GM19468 (cell line): ENCODE measurements around the gene CLCN1.
"Not testable (repeated sequence)": the region's sequence is repeated elsewhere in the genome, so short reads cannot be mapped to it uniquely, and the experiment has no call there.

ENCODE experiments used
- ATAC-seq: cut with Tn5 transposase; IDR thresholded peaks from one replicate; pipeline ENCODE4 v1.9.1; 2021; ENCODE audit warnings: mild to moderate bottlenecking, moderate library complexity, moderate number of reproducible peaks; ENCODE audit not compliant: unreplicated experiment; ENCODE audit errors: extremely low read depth

CLCN1 gene

DNA sequence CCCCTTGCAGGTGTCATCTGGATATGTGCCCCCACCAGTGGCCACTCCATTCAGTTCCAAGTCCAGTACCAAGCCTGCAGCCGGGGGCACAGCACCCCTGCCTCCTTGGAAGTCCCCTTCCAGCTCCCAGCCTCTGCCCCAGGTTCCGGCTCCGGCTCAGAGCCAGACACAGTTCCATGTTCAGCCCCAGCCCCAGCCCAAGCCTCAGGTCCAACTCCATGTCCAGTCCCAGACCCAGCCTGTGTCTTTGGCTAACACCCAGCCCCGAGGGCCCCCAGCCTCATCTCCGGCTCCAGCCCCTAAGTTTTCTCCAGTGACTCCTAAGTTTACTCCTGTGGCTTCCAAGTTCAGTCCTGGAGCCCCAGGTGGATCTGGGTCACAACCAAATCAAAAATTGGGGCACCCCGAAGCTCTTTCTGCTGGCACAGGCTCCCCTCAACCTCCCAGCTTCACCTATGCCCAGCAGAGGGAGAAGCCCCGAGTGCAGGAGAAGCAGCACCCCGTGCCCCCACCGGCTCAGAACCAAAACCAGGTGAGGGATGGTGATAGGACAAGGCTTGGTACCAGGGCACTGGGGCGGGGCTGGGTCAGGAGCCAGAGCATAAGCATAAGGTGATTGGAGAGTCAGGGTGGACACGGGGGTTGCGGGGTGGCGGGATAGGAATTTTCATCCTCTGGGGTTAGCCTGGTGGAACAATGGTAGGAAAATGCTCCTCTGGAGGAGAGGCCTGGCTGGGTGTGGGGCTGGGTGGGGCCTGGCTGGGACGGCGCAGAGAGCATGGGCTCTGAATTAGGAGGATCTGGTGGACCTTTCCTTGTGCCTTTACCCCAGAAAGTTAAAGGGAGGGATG is 67.1 kb downstream of the CLCN1 start:
- ATAC-seq = no peak

DNA sequence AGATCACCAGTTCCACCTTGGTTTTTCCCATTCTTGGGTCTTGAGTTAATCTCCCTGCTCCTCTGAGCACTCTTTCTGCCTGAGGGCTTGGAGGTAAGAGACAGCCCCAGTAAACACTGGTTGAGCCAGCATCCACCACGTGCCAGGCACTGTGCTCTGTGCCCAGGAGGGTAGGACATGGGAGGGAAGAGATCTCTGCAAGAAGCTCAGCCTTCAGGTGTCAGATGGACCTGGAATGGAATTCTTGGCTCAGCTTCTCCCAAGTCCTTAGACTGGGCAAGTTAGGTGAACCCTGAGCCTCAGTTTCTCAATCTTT is 67.7 kb downstream of the CLCN1 start:
- no peak for ATAC-seq

DNA sequence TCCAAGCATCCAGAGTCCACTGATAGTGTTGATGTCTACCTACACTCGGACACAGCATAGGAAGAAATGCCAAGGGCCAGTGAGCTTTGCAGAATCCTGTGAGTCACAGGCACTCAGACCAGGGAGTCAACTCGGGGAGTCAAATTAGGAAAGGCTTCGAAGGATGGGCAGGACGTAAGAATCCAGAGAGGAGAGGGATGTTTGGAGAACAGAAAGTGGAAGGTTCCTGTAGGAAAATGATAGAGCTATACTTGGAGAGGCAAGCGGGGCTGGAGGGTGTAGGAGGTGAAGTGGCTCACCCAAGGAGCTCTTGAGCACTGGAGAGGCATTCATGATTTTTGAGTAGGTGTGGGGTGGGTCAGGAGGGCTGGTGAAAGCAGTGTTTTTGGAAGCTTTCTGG is 68.2 kb downstream of the CLCN1 start:
- no peak for ATAC-seq

DNA sequence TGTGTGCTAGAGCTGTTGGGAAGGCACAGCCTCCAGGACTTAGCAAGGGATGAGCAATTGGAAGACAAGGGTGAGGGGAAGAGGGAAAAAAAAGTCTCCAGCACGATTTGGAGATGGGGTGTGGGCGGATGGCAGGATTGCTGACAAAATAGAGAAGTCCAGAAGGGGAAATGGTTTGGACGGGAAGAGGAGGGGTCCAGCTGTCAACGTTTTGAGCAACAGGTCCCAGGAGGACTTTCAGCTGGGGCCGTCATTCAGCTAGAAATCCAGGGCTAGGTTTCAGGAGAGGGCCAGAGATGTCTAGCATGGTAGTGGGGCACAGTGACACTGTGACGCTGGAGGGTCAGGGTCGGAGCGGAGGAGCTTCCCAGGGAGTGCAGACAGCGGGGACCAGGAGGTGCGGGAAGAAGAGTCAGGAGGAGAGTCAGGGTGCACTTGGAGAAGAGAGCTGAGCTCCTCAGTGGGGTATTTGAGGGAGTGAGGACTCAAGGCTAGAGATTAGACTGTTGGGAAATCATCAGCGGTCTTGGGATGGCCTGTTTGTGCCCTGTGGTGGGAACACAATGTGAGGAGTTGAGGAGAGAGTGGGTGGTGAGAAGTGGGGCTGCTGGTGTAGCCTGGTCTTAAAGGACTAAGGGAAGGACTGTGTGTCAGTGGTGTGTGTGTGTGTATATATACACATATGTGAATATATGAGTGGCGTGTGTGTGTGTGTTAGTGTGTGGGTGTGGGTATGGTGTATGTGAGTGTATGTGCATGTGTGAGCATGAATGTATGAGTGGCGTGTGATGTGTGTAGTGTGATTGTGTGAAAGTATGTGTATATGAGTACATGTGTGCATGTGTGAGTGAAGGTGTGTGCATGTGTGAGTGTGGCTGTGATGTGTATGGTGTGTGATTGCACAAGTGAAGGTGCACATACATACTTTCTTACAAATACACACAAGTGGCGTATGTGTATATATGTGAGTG is 69.0 kb downstream of the CLCN1 start:
- ATAC-seq = no peak

DNA sequence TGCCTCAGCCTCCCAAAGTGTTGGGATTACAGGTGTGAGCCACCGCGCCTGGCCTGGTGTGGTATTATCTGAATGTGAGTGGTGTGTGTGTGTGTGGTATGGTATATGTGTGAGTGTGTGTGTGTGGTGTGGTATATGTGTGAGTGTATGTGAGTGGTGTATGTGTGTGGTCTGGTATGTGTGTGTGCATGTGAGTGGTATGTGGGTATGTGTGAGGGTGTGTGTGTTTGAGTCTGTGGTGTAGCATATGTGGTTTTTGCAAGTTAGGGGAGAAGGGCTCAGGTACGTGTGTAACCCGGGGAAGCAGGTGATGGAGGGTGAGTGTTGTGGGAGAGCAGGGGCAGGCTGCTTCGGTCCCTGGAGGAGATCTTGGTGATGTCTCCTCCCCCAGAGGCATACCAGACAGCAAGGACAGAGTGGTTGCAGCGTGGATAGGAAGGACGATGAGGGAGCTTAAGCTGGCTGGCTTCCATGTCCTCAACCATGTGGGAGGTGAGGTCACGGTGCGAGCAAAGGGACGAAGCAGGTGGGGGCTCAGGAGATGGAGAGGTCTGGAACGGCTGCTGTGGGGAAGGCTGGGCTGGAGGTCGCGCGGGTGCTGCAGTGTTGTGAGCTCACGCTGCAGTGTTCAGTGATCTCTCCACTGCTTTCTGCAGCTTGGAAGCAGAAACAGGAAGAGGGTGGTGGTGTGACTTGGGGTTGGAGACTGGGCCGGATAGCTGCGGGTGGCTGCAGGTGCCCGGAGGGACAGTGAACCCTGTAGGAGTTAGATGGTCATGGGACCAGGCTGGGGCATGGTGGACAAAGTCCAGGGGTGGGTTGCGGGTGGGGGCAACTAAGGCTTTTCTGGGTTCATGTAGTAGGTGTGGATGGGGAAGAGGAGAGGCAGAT is 70.2 kb downstream of the CLCN1 start:
- peak; percentile 28 for ATAC-seq

DNA sequence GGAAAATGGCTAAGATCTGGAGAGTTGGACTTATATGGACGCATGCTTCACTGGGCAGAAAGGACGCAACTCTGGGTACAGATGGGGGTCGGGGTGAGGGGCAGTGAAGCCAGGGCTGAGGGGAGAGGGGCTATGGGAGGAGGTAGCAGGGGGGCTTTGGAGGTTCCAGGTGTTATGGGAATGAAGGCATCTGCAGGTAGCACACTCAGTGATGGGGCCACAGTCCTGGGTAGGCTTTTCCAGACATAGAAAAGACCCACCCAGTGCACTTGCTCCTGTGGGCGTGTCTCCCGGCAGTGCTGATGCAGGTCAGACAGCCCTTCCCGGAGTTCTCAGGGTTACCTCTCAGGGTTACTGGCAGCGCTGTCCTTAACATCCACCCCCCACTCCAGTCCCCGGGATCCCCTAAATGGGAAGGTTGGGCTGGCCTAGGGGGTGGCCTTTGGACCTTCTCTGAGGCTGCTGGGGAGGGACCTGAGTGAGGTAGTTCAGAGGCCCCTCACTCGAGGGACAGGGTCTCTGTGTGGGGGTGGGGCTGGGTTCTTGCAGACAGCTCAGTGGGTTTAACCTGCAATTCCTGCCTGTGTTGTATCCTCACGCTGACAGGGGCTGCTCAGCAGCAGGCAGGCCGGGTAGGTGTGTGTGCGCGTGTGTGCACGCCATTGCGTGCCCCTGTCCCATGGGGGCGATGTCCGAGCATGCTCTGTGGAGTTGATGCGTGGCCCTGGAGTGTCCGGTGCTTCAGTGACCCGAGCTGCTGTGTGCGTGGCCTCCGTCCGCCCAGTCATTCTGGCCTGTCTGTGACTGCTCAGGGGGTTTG is 71.5 kb downstream of the CLCN1 start:
- ATAC-seq = no peak

DNA sequence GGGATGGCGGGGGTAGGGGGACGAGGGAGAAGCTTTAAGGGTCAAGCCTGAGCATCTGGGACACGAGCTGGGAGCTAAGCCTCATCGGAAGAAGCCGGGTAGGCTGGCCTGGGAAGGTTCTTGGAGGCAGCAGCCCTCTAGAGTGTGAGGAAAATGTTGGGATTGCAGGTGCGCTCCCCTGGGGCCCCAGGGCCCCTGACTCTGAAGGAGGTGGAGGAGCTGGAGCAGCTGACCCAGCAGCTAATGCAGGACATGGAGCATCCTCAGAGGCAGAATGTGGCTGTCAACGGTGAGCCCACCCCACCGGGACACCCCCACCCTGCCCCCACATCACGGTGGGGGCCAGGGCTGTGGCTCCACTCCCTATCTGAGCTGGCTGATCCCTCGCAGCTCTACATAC is 72.1 kb downstream of the CLCN1 start:
- ATAC-seq = no peak

DNA sequence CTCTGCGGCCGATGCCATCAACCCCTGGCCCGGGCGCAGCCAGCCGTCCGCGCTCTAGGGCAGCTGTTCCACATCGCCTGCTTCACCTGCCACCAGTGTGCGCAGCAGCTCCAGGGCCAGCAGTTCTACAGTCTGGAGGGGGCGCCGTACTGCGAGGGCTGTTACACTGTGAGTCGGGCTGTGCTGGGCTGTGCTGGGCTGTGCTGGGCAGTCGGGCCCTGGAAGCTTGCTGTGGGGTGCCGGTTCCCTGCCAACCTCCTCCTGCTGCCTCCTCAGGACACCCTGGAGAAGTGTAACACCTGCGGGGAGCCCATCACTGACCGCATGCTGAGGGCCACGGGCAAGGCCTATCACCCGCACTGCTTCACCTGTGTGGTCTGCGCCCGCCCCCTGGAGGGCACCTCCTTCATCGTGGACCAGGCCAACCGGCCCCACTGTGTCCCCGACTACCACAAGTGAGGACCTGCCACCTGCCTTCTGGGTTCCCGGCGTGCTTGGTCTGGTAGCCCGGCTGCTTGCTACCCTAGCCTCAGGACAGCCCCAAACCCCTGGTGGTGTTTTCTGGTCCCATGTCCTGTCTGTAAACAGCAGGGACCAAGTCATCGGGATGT is 72.7 kb downstream of the CLCN1 start:
- ATAC-seq = no peak

DNA sequence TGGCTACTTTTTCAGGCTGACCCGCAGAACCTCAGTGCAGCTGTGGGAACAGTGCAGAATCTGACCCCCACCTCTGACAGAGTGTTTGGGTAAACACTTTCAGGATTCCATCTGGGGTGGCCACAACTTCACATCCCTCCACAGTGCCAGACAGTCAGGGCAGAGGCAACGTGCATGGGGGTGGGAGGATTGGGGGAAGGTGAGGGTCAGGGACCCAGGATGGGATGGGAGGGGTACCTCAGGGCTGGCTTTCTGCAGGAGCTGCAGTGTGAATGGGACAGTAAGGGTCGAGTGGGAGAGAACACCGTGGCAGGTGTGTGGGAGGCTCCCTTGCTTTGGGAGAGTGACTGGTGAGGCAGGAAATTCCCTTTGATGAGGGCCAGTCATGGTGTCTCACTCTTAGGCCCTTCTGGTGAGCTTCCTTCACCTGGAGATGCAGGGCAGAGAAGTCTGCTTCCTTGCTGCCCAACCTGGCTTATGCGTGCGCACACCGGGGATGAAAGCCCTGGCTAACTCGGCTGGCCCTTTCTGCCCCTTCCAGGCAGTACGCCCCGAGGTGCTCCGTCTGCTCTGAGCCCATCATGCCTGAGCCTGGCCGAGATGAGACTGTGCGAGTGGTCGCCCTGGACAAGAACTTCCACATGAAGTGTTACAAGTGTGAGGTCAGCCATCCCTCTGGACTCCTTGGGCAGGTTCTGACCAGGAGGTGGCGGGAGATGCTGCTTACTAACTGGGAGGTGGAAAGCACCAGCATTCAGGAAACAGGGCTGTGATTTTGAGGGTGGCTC is 73.6 kb downstream of the CLCN1 start:
- no peak for ATAC-seq

DNA sequence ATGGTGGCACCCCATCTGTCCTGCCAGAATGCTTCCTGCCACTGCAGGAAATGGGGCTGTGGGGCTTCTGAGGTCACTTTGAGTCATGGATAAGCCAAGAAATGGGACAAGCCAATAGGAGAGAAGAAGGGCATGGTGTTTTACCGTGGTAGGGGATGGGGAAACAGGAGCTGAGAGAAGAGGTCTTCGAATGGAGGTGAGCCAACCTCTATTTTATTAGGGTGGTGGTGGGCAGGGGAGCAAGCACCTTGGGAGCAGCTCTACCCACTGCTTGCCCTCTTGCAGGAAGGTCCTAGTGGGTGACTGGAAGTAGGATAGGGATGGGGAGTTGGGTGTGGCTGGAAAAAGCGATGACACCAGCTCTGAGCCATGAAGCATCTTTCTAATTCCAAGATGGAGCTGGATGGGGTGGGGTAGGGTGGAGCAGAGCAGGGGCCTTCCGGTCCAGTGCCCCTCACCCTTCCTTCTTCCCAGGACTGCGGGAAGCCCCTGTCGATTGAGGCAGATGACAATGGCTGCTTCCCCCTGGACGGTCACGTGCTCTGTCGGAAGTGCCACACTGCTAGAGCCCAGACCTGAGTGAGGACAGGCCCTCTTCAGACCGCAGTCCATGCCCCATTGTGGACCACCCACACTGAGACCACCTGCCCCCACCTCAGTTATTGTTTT is 74.3 kb downstream of the CLCN1 start:
- no peak for ATAC-seq

DNA sequence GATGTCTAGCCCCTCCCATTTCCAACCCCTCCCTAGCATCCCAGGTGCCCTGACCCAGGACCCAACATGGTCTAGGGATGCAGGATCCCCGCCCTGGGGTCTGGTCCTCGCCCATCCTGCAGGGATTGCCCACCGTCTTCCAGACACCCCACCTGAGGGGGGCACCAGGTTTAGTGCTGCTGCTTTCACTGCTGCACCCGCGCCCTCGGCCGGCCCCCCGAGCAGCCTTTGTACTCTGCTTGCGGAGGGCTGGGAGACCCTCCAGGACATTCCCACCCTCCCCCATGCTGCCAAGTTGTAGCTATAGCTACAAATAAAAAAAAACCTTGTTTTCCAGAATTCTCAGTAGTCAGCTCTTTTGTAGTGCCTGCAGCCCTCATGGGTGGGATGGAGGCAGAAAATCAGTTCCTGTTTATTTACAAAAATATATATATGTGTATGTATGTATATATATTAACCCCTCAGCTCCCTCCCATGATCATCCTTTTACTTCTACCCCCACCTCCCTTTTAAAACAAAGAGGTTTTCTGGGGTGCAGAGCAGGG is 74.9 kb downstream of the CLCN1 start:
- no peak for ATAC-seq

DNA sequence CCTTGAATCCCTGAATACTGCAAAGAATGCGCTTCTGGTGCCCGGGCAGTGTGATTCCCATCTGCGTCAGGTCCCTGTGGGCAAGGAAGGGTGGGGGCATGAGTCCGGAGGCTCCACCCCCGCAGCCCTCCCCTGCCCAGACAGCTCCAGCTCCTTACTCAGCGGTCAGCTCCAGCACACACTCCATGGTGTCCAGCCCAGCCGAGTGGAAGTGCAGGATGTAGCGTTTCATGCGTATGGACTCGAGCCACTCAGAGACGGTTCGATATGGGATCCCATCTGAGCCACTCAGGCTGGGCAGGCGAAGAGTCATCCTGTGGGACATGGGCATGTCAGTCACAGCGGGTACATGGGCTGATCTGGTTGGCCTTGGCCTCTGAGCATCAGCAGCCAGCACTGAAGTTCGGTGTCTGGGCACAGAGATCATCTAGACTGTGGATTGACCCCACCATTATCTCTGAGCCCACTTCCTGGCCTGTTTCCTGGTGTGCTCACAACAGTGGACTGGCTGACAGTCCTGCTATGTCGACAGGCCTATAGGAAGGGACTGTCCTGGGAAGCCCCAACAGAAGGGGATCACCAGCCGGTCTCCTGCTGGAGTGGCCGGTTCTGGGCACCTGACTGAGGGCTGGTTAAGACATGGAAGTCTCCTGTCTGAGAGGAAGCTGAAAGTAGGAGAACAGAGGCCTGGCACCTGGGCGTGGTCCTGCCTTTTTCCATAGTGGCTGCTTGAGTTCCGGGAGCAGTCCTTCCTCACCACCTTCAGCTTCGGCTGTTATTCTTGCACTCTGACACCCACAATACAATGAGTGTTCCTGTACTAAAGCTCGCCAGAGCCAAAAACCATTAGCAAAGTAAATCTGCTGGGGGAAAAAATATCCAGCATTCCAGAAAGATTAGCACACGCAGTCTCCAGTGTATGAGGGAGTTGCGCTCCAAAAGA is 75.8 kb downstream of the CLCN1 start:
- no peak for ATAC-seq

DNA sequence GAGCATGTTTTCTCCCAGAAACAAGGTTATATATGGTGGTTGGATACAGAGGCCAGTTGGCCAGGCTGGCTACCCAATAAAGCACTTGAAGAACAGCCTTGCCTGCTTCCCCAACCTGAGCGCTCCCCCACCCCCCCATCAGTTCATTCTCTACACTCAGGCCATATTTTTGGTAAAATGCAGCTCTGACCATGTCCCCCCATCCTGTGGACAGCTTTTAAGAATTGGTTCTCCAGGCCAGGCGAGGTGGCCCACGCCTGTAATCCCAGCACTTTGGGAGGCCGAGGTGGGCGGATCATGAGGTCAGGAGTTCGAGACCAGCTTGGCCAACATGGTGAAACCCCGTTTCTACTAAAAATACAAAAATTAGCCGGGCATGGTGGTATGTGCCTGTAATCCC is 76.5 kb downstream of the CLCN1 start:
- not testable (repeated sequence) for ATAC-seq

DNA sequence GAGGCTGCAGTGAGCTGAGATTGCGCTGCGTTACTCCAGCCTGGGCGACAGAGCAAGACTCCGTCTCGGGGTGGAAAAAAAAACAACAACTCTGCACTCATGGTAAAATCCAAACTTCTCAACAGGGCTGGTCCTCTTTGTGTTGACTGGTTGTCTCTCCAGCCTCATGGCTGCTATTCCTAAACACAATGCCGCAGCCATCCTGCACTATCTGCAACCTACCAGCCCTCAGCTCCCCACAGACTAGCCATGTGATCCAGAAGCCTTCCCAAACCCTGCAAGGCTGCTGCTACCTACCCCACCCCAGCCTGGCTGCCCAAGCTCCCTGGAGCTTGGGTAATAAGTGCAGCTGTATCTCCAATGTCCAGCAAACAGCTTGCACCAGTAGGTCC is 77.0 kb downstream of the CLCN1 start:
- no peak for ATAC-seq

DNA sequence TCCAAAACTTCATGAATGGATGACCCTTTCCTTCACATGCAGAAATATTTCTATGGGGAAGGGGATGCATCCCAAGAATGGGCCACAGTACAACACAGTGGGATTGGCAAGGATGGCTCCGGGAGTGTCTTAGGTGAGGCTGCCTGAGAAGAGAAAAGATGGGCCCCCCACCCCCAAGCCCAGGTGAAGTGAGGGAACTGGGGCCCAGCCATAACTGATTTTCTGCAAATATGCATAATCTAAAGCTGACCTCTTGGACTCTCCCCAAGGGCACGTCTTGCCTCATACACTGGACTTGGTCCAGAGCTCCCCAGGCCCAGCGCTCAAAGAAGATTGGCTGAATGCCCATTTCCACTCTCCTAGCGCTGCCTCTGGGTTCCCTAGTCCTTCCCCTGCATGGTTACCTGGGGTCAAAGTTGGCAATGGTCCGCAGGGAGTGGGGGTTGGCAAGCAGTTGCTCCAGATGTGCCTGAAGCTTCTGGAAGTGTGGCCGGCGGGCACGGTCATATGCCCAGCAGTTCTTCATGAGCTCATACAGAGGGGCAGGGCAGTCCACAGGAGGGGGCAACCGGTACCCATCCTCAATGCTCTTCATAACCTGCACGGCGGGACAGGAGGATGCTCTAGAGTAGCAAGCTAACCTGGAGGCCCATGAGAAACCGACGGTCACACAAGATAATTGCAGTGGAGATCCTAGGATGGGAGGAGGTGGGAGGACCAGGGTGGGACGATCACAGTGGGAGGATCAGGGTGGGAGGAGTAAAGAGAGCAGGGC is 77.5 kb downstream of the CLCN1 start:
- ATAC-seq = no peak

DNA sequence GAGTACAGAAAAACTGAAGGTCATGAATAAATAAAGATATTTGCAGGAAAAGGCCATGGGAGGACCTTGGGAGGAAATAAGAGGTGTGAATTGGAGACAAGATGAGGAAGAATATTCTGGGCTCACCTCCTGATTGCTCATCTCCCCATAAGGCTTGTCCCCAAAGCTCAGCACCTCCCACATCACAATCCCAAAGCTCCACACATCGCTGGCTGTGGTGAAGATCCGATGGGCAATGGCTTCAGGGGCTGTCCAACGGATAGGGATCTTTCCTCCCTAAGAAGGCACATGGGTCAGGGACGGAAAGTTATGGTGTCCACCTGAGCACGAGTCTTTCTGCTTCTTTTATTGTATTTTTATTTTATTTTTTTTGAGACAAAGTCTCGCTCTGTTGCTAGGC is 78.2 kb downstream of the CLCN1 start:
- no peak for ATAC-seq
